ENCODE data around the gene LRRK2.
"Not testable (repeated sequence)": the region's sequence is repeated elsewhere in the genome, so short reads cannot be mapped to it uniquely, and the experiment has no call there.

Gene LRRK2

GRCh38 chr12:40250652-40251051, 25.9 kb downstream of the LRRK2 start:
- DNase-seq = not testable (repeated sequence)

DNA sequence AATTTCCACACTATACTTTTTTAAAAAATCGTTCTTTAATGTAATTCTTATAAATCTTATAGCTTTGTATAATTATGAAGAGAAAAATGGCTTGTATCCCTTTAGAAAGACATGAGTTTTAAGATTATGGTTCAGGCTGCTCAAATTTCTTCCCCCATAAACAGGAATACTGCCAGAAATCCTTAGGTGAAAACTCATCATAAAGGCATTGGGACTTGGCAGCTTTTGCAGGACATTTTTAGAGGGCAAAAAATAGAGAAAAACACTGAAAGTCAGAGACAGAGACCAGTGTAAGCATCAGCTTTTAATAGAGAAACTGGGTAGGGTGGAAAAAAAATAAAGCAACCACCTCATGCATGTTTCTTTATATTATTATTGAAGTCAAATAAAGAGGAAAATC, 29.1 kb downstream of the LRRK2 start:
- no peak for DNase-seq

GRCh38 chr12:40254455-40255085, 29.8 kb downstream of the LRRK2 start:
- DNase-seq = no peak

- no peak for DNase-seq
These were observed 33.6 kb downstream of the LRRK2 start for GRCh38 chr12:40258371-40258770.

- no peak for DNase-seq
These were observed 37.1 kb downstream of the LRRK2 start for GRCh38 chr12:40261937-40262336.

DNA sequence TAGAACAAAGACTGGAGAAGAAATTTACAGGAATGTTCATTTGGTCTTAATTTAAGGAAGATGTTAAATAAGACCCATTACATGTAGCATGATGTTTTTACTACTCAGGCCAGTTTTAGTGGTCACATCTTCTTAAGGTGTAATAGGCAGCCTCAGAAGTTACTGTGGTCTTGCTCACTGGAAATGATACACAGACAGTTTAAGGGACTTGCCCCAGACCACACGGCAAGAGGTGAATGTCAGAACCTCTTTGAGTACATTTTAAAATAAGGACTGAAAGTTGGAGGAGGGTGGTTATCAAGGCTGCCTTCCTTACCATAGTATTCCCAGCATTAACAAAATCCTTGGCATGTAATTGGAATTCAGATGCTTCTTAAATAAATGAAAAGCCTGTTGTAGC, 37.9 kb downstream of the LRRK2 start:
- DNase-seq = no peak

GRCh38 chr12:40263616-40264409, 39.0 kb downstream of the LRRK2 start:
- DNase-seq = no peak

- DNase-seq = no peak
These were observed 47.3 kb downstream of the LRRK2 start for GRCh38 chr12:40271981-40272664.

GRCh38 chr12:40281791-40282364, 57.1 kb downstream of the LRRK2 start:
- no peak for DNase-seq

DNA sequence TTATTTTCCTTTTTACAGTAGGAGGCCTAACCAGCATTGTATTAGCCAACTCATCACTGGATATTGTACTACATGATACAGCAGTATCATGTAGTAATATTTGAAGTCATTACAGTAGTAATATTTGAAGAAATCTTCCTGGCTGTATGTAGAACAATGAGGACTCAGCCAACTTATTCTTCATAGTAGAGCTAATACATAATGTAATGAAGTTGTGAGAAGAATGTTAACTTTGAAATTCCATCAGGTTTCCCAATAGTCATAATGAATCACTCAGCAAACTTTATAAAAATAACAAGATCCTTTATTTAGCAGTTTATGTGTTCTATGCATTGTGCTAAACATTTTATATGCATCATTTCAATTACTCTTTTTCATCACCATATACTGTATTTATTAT, 61.8 kb downstream of the LRRK2 start:
- no peak for DNase-seq

DNA sequence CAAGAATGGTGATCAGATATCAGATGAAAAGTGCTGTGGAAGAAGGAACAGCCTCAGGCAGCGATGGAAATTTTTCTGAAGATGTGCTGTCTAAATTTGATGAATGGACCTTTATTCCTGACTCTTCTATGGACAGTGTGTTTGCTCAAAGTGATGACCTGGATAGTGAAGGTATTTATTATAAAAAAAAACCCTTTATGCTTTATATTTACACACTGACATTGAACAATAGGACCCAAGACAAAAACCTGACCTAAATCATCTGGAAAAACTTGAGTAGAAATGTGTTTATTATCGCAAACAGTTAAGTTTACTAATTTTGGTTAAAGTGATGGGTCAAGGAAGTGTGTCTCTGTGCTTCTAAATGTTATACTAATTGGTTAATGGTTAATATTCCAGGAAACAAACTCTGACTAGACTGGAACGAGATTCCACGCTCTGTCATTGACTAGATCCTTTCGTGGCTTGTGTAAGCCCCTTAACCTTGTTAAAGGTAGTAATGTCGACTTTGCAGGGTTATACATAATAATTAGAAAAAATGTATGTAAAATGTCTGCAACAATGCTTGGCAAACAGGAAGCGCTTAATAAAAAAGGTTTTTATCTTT, 62.7 kb downstream of the LRRK2 start:
- DNase-seq = no peak

- DNase-seq = no peak
These were observed 68.1 kb downstream of the LRRK2 start for GRCh38 chr12:40292788-40293429.

GRCh38 chr12:40298341-40298740, 73.5 kb downstream of the LRRK2 start:
- DNase-seq = no peak

- no peak for DNase-seq
These were observed 75.7 kb downstream of the LRRK2 start for GRCh38 chr12:40300490-40300889.

DNA sequence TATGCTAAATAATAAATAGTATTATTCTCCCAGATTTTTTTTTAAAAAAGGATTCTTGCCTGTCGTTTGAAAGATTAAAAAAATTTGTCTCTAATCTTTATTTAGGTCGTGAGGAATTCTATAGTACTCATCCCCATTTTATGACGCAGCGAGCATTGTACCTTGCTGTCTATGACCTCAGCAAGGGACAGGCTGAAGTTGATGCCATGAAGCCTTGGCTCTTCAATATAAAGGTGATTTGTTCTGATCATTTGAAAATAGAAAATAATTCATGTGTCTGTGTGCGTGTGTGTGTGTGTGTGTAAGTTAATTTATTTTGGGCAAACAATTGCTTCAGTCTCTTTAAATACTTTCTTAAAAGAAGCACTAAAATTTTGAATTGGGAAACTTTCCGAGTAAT, 84.2 kb downstream of the LRRK2 start:
- no peak for DNase-seq

DNA sequence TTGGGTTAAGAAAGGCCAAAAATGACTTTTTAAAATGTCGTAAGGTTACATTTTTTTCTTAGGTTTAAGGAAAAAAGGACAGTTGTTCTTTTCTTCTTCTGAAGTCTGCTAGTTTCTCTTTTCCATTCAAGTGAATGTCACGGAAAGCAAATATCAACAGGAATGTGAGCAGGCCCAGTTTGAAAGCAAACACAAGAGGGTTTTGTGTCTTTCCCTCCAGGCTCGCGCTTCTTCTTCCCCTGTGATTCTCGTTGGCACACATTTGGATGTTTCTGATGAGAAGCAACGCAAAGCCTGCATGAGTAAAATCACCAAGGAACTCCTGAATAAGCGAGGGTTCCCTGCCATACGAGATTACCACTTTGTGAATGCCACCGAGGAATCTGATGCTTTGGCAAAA, 85.4 kb downstream of the LRRK2 start:
- DNase-seq = no peak

DNA sequence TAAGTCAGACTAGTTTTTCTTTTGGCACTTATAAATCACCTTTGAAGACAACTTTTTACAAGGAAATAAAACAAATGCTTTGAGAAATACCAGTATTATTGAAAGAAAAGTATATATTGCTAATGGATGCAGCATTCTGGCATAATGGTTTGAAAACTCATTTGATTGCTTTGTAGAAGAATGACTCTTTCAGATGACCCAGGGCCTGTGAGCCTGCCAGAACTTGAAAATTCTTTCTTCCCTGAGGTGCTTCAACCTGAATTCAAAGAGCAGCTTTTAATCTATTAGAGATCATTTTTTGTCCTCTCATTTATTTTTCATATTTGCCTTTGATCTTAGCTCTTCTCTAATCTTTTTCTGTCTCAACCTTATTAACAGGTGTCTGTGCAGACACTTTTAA, 87.4 kb downstream of the LRRK2 start:
- DNase-seq = no peak

DNA sequence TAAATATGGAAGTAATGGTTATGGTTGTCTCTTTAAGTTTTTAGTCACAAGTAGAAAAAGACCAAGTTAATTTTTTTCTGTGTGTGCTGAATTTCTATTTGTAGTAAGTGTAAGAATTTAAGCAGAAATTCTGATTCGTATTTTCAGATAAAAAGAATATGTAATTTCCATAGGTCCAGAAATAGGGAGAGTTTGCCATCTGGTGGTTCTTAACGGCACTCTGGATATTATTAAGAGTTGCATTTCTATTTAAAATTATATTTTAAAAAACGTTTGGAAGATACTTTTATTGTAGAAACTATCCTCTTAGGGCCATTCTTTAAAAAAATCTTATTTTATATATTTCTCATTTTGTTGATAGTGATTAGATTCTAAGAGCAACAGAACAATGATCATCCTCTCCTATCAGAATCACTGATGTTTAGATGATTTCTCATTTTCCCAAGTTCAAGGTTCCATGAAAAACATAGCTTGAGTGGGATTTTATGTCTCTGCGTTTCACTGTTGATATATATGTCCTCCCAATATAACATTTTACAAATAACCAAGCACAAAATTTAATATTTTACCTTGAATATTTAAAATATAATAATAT, 88.3 kb downstream of the LRRK2 start:
- DNase-seq = no peak

DNA sequence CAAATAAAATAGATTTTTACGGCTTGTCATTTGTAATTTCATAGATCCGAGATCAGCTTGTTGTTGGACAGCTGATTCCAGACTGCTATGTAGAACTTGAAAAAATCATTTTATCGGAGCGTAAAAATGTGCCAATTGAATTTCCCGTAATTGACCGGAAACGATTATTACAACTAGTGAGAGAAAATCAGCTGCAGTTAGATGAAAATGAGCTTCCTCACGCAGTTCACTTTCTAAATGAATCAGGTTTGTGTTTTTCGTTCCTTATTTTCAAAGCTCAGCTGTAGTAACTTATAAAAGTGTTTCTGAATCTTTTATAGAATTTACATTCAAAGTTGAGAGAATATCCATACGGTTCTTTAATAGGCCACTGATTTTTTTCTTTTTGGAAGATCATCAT, 89.1 kb downstream of the LRRK2 start:
- no peak for DNase-seq

DNA sequence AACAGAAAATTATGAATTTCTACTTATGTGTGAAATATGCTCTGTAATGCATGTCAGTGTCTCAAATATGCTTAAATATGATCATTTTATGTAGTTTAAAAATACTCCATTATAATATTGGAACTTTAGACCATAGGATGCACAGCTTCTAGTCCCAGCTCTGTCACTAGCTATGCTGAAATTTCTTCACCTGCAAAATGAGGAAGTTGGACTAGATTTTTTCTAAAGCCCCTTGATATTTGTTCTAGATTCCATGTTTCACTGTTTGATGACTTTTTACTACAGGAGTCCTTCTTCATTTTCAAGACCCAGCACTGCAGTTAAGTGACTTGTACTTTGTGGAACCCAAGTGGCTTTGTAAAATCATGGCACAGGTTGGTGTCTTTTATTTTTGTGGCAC, 90.1 kb downstream of the LRRK2 start:
- no peak for DNase-seq

DNA sequence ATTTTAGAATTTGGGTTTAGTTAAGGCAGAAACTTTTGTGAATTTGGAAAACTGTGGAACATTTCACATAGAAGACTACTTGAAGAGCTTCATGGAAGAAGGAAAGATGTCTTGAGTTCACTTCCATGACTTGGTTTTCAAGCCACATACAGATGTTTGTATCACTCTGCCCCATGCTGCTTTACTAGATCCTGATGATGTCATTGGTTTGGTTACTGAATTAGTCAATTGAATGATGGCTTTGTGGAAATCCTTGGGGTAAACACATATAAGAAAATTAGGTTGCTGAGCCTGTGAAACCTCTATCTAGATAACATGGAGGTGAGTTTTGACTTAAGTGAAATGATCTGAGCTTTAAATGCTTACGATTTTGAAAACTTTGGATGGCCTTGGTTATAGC, 90.6 kb downstream of the LRRK2 start:
- no peak for DNase-seq

GRCh38 chr12:40324261-40324660, 99.5 kb downstream of the LRRK2 start:
- no peak for DNase-seq

All from stimulated activated naive CD4-positive, alpha-beta T cell treated with Interleukin-2 at 50 U/mL for 16 hours (primary cell).